K562 (cell line): ENCODE data around the gene ANAPC16. TPM values are rescaled to one million over a fixed set of nuclear protein-coding genes. Genes with fewer than 3 reads are reported as not detected.

Source experiments
- CCNT2 ChIP-seq: IDR thresholded peaks from 2 replicates; pipeline ENCODE4 v1.6.1; 2011; ENCODE audit warnings: borderline replicate concordance, low read depth, mild to moderate bottlenecking, moderate library complexity, mixed read lengths, low read length; ENCODE audit not compliant: insufficient read length; ENCODE audit errors: extremely low read depth
- EWSR1 ChIP-seq: fragments of 450-650 bp; IDR thresholded peaks from 2 replicates; pipeline ENCODE4 v1.6.1; 2018; ENCODE audit warnings: borderline replicate concordance, mild to moderate bottlenecking, low read depth, moderate library complexity; ENCODE audit not compliant: partially characterized antibody
- FOXM1 ChIP-seq, 2 experiments: fragments of 450-650 bp in 1 of 2; sonication (generic) in 1 of 2; formaldehyde crosslinking in 1 of 2; IDR thresholded peaks; 2 replicates each; pipeline versions ENCODE4 v1.6.1 to v1.9.0; 2017 to 2022; ENCODE audit warnings: low read depth in 2 of 2, mild to moderate bottlenecking in 2 of 2, missing genetic modification reagents in 1 of 2, moderate library complexity in 1 of 2
- GABPB2 ChIP-seq: fragments of 250-450 bp; sonication (Bioruptor Pico); conservative IDR thresholded peaks from 2 replicates; pipeline ENCODE4 v1.5.1; 2021; ENCODE audit warnings: mild to moderate bottlenecking
- HMG20B ChIP-seq: fragments of 250-450 bp; sonication (Bioruptor Pico); IDR thresholded peaks from 2 replicates; pipeline ENCODE4 v1.5.0; 2021; ENCODE audit warnings: mild to moderate bottlenecking
- HNRNPL ChIP-seq: fragments of 200-400 bp; formaldehyde crosslinking; IDR thresholded peaks from 2 replicates; pipeline ENCODE4 v1.6.1; 2017; ENCODE audit warnings: low read depth, mild to moderate bottlenecking, low read length
- KDM2B ChIP-seq: fragments of 250-450 bp; sonication (Bioruptor Pico); IDR thresholded peaks from 2 replicates; pipeline ENCODE4 v1.8.0; 2021; ENCODE audit warnings: mild to moderate bottlenecking, moderate library complexity
- MAFF ChIP-seq: IDR thresholded peaks from 2 replicates; pipeline ENCODE4 v1.6.1; 2012; ENCODE audit warnings: low read length, improper control_type of control experiment
- MEF2D ChIP-seq: conservative IDR thresholded peaks from 2 replicates; pipeline ENCODE4 v1.6.1; 2016; ENCODE audit warnings: low read depth, missing genetic modification characterization, missing compliant biosample characterization
- MYNN ChIP-seq, 2 experiments: sonication (generic); formaldehyde crosslinking in 1 of 2; IDR thresholded peaks; 2 replicates each; pipeline versions ENCODE4 v1.5.0 to v1.6.1; 2016 to 2020; ENCODE audit warnings: antibody characterized with exemption in 1 of 2, missing genetic modification reagents in 1 of 2
- NFE2 ChIP-seq: IDR thresholded peaks from 2 replicates; pipeline ENCODE4 v1.6.1; 2014; ENCODE audit warnings: antibody characterized with exemption, low read depth
- PHF21A ChIP-seq: fragments of 450-650 bp; IDR thresholded peaks from 2 replicates; pipeline ENCODE4 v1.6.1; 2017; ENCODE audit warnings: low read depth, borderline replicate concordance
- RFX5 ChIP-seq: IDR thresholded peaks from 2 replicates; pipeline ENCODE4 v1.6.1; 2011; ENCODE audit warnings: low read depth, mild to moderate bottlenecking, improper control_type of control experiment, low read length
- STAG1 ChIP-seq: sonication (generic); formaldehyde crosslinking; IDR thresholded peaks from 2 replicates; pipeline ENCODE4 v1.5.0; 2020; ENCODE audit warnings: missing genetic modification reagents, borderline replicate concordance
- STAT5A ChIP-seq: IDR thresholded peaks from 2 replicates; pipeline ENCODE4 v1.6.1; 2012; ENCODE audit warnings: low read length, inconsistent platforms, borderline replicate concordance
- TAF9B ChIP-seq: fragments of 450-650 bp; IDR thresholded peaks from 2 replicates; pipeline ENCODE4 v1.6.1; 2018; ENCODE audit warnings: mild to moderate bottlenecking; ENCODE audit not compliant: partially characterized antibody
- ZNF146 ChIP-seq: IDR thresholded peaks from one replicate; pipeline ENCODE4 v1.6.1; 2018; ENCODE audit warnings: missing compliant biosample characterization; ENCODE audit not compliant: unreplicated experiment
- ZNF57 ChIP-seq: fragments of 450-650 bp; formaldehyde crosslinking; IDR thresholded peaks from 2 replicates; pipeline ENCODE4 v1.4.0; 2020; ENCODE audit warnings: mild to moderate bottlenecking, moderate library complexity
- polyA plus RNA-seq, 8 experiments: library from polyadenylated mRNA; depleted of rRNA in 4 of 8; stranded (reverse) in 5 of 8; unstranded in 3 of 8; fragments of >200 nt; fragmentation: Nextera tagmentation in 2 of 8; fragmentation: Illumina TruSeq in 1 of 8; extraction: Ambion mirVana in 2 of 8; extraction: Trizol in 1 of 8; gene quantifications; 2 replicates each; pipeline versions ENCODE4 v1.2.1 to v1.2.3, GENCODE V29; 2011 to 2014; ENCODE audit warnings: inconsistent platforms in 1 of 8, missing spikeins in 1 of 8
- total RNA-seq, 7 experiments: library from RNA; depleted of rRNA in 6 of 7; stranded (reverse); fragments of >200 nt in 6 of 7; fragmentation: Illumina TruSeq in 2 of 7; extraction: Trizol in 2 of 7; gene quantifications; 2 replicates each; pipeline versions ENCODE4 v1.2.1 to v1.2.3, GENCODE V29; 2011 to 2021; ENCODE audit warnings: low replicate concordance in 1 of 7
- TF ChIP-seq, protein P1 (sequence below): fragments of 200-800 bp; sonication (Bioruptor generic); IDR thresholded peaks from 2 replicates; pipeline ENCODE4 v1.6.1; 2017; ENCODE audit warnings: missing genetic modification characterization, missing compliant biosample characterization
- TF ChIP-seq, protein P2 (sequence below): fragments of 450-650 bp; formaldehyde crosslinking; IDR thresholded peaks from 2 replicates; pipeline ENCODE4 v1.4.0; 2020; ENCODE audit warnings: mild to moderate bottlenecking, moderate library complexity
- TF ChIP-seq, protein P3 (sequence below): fragments of 450-650 bp; IDR thresholded peaks from 2 replicates; pipeline ENCODE4 v1.6.1; 2016; ENCODE audit warnings: borderline replicate concordance
- TF ChIP-seq, protein P4 (sequence below), 2 experiments: fragments of 250-450 bp in 1 of 2; fragments of 450-650 bp in 1 of 2; sonication (Bioruptor Pico) in 1 of 2; IDR thresholded peaks; 2 replicates each; pipeline versions ENCODE4 v1.6.1 to v1.8.0; 2016 to 2021; ENCODE audit warnings: mild to moderate bottlenecking in 2 of 2, moderate library complexity in 2 of 2, missing compliant biosample characterization in 1 of 2, missing genetic modification characterization in 1 of 2

ANAPC16 gene
- total and polyA plus RNA-seq, 9 of the 15 experiments (the other 6 are each of a cell fraction or from before 2014, with no cell fraction given): 42.6 to 208 (median 108) TPM

DNA sequence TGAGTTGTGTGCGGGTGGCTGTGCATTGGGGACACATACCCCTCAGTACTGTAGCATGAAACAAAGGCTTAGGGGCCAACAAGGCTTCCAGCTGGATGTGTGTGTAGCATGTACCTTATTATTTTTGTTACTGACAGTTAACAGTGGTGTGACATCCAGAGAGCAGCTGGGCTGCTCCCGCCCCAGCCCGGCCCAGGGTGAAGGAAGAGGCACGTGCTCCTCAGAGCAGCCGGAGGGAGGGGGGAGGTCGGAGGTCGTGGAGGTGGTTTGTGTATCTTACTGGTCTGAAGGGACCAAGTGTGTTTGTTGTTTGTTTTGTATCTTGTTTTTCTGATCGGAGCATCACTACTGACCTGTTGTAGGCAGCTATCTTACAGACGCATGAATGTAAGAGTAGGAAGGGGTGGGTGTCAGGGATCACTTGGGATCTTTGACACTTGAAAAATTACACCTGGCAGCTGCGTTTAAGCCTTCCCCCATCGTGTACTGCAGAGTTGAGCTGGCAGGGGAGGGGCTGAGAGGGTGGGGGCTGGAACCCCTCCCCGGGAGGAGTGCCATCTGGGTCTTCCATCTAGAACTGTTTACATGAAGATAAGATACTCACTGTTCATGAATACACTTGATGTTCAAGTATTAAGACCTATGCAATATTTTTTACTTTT lies 59.7 kb downstream of the ANAPC16 start (continued):
- TF ChIP-seq GABPB2 (CRISPR knock-in tag) (no peak), CCNT2 (peak; percentile 88), FOXM1 (IDR thresholded peaks at IDR 0.05; ENCODE audit: low read depth) (no peak), FOXM1 (CRISPR knock-in tag; IDR thresholded peaks at IDR 0.05; ENCODE audit: low read depth) (peak; percentile 61; the same call in 1 of the 2 replicates), STAT5A (0 out of 2 replicates have a peak, but pooled peaks have one; percentile 16), HMG20B (no peak), NFE2 (no peak), STAG1 (CRISPR knock-in tag) (no peak), MYNN (IDR thresholded peaks at IDR 0.05) (0 out of 2 replicates have a peak, but pooled peaks have one; percentile 12), MYNN (CRISPR knock-in tag; IDR thresholded peaks at IDR 0.05) (no peak), ZNF57 (CRISPR knock-in tag) (no peak), MAFF (no peak), PHF21A (no peak), MEF2D (peak; percentile 80), ZNF146 (no peak), RFX5 (no peak), KDM2B (CRISPR knock-in tag) (no peak), HNRNPL (no peak), EWSR1 (no peak), TAF9B (no peak)
- TF ChIP-seq, protein P1, sequence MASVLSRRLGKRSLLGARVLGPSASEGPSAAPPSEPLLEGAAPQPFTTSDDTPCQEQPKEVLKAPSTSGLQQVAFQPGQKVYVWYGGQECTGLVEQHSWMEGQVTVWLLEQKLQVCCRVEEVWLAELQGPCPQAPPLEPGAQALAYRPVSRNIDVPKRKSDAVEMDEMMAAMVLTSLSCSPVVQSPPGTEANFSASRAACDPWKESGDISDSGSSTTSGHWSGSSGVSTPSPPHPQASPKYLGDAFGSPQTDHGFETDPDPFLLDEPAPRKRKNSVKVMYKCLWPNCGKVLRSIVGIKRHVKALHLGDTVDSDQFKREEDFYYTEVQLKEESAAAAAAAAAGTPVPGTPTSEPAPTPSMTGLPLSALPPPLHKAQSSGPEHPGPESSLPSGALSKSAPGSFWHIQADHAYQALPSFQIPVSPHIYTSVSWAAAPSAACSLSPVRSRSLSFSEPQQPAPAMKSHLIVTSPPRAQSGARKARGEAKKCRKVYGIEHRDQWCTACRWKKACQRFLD (CRISPR knock-in tag): no peak
- TF ChIP-seq, protein P2, sequence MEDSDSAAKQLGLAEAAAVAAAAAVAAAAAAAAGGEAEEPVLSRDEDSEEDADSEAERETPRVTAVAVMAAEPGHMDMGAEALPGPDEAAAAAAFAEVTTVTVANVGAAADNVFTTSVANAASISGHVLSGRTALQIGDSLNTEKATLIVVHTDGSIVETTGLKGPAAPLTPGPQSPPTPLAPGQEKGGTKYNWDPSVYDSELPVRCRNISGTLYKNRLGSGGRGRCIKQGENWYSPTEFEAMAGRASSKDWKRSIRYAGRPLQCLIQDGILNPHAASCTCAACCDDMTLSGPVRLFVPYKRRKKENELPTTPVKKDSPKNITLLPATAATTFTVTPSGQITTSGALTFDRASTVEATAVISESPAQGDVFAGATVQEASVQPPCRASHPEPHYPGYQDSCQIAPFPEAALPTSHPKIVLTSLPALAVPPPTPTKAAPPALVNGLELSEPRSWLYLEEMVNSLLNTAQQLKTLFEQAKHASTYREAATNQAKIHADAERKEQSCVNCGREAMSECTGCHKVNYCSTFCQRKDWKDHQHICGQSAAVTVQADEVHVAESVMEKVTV: peak; percentile 22; the same call in 1 of the 2 replicates
- TF ChIP-seq, protein P3, sequence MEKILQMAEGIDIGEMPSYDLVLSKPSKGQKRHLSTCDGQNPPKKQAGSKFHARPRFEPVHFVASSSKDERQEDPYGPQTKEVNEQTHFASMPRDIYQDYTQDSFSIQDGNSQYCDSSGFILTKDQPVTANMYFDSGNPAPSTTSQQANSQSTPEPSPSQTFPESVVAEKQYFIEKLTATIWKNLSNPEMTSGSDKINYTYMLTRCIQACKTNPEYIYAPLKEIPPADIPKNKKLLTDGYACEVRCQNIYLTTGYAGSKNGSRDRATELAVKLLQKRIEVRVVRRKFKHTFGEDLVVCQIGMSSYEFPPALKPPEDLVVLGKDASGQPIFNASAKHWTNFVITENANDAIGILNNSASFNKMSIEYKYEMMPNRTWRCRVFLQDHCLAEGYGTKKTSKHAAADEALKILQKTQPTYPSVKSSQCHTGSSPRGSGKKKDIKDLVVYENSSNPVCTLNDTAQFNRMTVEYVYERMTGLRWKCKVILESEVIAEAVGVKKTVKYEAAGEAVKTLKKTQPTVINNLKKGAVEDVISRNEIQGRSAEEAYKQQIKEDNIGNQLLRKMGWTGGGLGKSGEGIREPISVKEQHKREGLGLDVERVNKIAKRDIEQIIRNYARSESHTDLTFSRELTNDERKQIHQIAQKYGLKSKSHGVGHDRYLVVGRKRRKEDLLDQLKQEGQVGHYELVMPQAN: peak; percentile 93; the same call in 1 of the 2 replicates
- TF ChIP-seq, protein P4, sequence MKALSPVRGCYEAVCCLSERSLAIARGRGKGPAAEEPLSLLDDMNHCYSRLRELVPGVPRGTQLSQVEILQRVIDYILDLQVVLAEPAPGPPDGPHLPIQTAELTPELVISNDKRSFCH (CRISPR knock-in tag; IDR thresholded peaks at IDR 0.05): no peak
- TF ChIP-seq, protein P4 (tag; IDR thresholded peaks at IDR 0.05): no peak
